ENCODE results near the gene CDON.

The CDON gene

DNA sequence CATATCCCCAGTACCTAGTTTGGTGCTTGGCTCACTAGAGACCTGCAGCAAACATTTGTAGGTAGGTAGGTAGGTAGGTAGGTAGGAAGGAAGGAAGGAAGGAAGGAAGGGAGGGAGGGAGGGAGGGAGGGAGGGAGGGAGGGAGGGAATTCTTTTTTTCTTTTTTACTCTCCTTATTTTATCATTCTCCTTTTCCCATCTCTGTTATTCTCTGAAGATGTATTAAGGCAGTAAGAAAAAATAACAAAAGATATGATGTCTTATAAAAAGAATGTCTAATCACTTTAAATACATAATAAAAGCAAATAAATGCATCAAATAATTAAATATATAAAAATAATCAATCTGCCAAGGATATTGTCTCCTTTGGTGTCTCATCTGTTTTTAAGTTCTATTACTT, 88.4 kb downstream of the CDON start:
- Mint-ChIP-seq H3K27ac (no peak overlapping the region), H3K27me3 (no peaks in the 10 kb centered on the region), H3K9me3 (no peaks in the 10 kb centered on the region), H3K4me3 (no peak overlapping the region), H3K4me1 (no peaks in the 10 kb centered on the region), H3K36me3 (no peaks in the 10 kb centered on the region)

- Mint-ChIP-seq H3K27ac (no peak overlapping the region), H3K27me3 (no peaks in the 10 kb centered on the region), H3K36me3 (no peaks in the 10 kb centered on the region)
Observed at GRCh38 chr11:125971618-125972017, 91.0 kb downstream of the CDON start.

DNA sequence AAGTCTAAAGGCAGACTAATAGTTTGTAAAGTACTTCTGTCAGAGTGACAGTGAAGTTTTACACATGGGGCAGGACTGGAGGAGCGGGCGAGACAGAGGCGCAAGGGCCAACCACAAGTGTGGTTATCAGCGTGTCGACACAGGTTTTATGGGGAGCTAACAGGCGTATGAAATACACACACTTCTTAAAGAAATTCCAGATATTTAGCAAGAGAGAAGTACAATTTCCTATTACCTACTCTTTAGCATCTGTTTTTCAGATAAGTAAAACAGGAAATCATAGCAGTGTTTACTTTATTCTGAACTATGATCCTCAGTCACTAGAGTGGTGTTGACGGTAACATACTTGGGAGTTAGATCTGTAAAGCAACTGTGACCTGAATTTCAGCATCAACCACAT, 94.3 kb downstream of the CDON start:
- Mint-ChIP-seq H3K27me3 (no peaks in the 10 kb centered on the region), H3K4me3 (no peak overlapping the region), H3K9me3 (no peaks in the 10 kb centered on the region), H3K4me1 (no peaks in the 10 kb centered on the region), H3K36me3 (peaks cover under 1% of the 10 kb centered on the region), H3K27ac (no peak overlapping the region)

More at GRCh38 chr11:125971618-125972017, 91.0 kb downstream of the CDON start:
- Mint-ChIP-seq H3K9me3 (no peaks in the 10 kb centered on the region), H3K4me1 (no peaks in the 10 kb centered on the region), H3K4me3 (no peak overlapping the region)

DNA sequence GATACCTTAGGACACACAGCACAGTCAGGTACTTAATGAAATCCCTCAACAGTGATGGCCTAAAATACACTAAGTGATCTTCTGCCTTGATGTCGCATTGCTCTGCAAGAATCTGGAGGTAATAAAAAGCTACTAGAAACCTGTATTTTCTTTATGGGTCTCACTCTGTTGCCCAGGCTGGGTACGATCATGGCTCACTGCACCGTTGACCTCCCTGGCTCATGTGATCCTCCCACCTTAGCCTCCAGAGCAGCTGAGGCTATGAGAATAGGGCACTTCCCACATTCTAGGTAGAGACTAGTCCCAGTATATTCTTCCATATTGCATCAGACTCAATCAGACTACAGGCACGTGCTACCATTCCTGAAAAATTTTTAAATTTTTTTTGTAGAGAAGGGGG, 95.2 kb downstream of the CDON start:
- Mint-ChIP-seq H3K27me3 (no peaks in the 10 kb centered on the region), H3K9me3 (peaks cover 6% of the 10 kb centered on the region), H3K4me3 (no peak overlapping the region), H3K4me1 (no peaks in the 10 kb centered on the region), H3K27ac (no peak overlapping the region), H3K36me3 (peaks cover 9% of the 10 kb centered on the region)

DNA sequence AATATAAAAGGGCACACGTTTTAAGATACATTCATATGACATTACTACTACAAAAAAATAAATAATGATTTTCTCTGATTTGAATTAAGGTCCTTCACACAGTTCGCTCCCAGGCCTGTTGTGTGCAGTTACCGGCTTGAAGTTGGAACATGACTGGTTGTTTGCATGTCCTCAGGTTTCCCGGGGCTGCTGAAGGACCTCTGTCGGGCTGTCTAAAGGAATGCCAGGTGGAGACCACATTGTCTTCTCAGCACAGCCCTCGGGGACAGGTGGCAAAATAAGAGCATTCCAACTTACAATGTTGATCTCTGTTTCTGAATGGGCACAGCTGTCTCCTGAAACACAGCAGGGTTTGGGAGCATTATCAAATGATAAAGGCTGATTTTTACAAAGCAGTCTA, 101.9 kb downstream of the CDON start:
- Mint-ChIP-seq H3K36me3 (peaks cover 14% of the 10 kb centered on the region), H3K9me3 (peaks cover 13% of the 10 kb centered on the region), H3K27ac (no peak overlapping the region), H3K4me1 (peaks cover 4% of the 10 kb centered on the region), H3K4me3 (no peak overlapping the region), H3K27me3 (no peaks in the 10 kb centered on the region)

DNA sequence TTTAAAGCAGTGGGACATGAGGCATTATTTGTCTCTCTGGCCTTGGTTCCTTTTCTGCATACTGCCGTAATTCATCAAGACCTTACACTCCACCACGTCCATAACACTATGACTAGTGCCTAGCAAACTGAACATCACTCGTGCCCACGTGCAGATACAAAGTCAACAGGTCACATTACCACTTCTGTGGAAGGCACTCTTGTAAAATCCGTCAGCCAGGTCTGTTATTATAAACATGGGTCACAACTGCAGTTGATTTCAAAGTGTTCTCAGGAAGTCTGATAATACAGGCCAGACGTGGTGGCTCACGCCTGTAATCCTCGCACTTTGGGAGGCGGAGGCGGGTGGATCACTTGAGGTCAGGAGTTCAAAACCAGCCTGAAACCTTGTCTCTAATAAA, 102.7 kb downstream of the CDON start:
- Mint-ChIP-seq H3K4me1 (peaks cover 4% of the 10 kb centered on the region), H3K4me3 (no peak overlapping the region), H3K27ac (no peak overlapping the region), H3K27me3 (no peaks in the 10 kb centered on the region), H3K9me3 (peaks cover 13% of the 10 kb centered on the region), H3K36me3 (peaks cover 14% of the 10 kb centered on the region)

DNA sequence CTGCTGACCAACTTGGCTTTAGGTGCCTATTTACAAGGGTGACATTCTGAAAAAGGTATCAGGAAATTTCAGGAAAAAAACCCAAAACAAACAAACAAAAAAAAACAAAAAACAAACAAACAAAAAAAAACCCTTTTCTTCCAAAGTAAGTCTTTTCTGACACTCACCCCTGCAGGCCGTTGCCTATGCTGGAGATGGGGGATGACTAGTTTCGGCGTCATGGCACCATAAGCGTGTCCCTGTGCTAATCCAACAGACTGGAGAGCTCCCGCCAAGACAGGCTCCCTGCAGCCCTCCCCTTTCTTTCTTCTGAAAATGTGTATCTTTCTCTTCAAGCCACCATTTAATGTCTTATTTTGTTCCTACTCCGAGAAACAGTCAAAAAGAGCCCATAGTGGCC, 103.2 kb downstream of the CDON start:
- no peak overlapping the region for H3K4me3 Mint-ChIP-seq
- H3K4me1 Mint-ChIP-seq: peaks cover 4% of the 10 kb centered on the region
- H3K27ac Mint-ChIP-seq: no peak overlapping the region
- peaks cover 13% of the 10 kb centered on the region for H3K9me3 Mint-ChIP-seq
- peaks cover 14% of the 10 kb centered on the region for H3K36me3 Mint-ChIP-seq
- H3K27me3 Mint-ChIP-seq: no peaks in the 10 kb centered on the region

GRCh38 chr11:125958872-125959400, 103.7 kb downstream of the CDON start:
- Mint-ChIP-seq H3K27ac (no peak overlapping the region), H3K27me3 (no peaks in the 10 kb centered on the region), H3K4me1 (peaks cover 4% of the 10 kb centered on the region), H3K9me3 (peaks cover 13% of the 10 kb centered on the region), H3K4me3 (no peak overlapping the region), H3K36me3 (peaks cover 14% of the 10 kb centered on the region)

GRCh38 chr11:125957618-125958332, 104.9 kb downstream of the CDON start:
- Mint-ChIP-seq H3K4me3 (no peak overlapping the region), H3K27me3 (no peaks in the 10 kb centered on the region)

DNA sequence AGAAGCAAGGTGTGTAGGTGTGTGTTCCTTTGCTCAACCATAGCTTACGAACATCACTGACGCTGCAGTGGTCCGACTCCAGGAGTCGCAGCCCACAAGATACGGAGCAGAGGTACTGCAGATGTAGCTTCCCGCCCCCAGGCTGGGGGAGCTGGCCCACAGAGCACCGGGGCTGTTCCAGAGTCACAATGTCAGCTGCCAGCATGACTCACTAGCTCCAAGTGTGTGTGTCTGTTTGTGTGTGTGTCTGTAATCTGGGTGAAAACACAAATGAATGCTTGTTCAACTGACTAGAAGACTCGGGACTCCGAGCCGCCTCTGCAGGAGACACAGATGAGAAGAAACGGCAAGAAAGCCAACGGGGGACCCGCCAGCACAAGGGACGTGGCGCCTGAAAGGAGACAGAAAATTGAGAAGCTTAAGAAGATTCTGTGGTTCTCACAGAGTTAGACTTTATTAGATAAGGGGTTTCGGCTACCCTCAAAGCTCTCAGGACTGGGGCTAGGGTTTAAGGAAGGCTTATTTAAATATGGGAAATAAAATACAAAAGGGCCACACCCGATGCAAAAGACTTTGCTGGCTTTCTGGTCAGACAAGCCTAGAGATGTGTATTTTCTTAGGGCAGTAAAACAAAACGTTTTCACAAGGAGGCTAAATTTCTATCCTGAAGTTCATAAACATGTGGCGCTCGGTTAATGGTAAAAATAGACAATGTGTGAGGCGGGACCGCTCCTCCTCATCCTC, 106.1 kb downstream of the CDON start:
- no peak overlapping the region for H3K27ac Mint-ChIP-seq
- H3K4me1 Mint-ChIP-seq: peaks cover 4% of the 10 kb centered on the region
- H3K36me3 Mint-ChIP-seq: peaks cover 1% of the 10 kb centered on the region
- H3K4me3 Mint-ChIP-seq: no peak overlapping the region
- no peaks in the 10 kb centered on the region for H3K9me3 Mint-ChIP-seq
- no peaks in the 10 kb centered on the region for H3K27me3 Mint-ChIP-seq

More at GRCh38 chr11:125957618-125958332, 104.9 kb downstream of the CDON start:
- Mint-ChIP-seq H3K36me3 (peaks cover 7% of the 10 kb centered on the region), H3K4me1 (peaks cover 4% of the 10 kb centered on the region), H3K9me3 (peaks cover 9% of the 10 kb centered on the region), H3K27ac (no peak overlapping the region)

- H3K4me1 Mint-ChIP-seq: peaks cover 4% of the 10 kb centered on the region
- no peaks in the 10 kb centered on the region for H3K9me3 Mint-ChIP-seq
- no peaks in the 10 kb centered on the region for H3K27me3 Mint-ChIP-seq
- no peak overlapping the region for H3K4me3 Mint-ChIP-seq
- no peak overlapping the region for H3K27ac Mint-ChIP-seq
- no peaks in the 10 kb centered on the region for H3K36me3 Mint-ChIP-seq
Observed at GRCh38 chr11:125955856-125956255, 106.8 kb downstream of the CDON start.

DNA sequence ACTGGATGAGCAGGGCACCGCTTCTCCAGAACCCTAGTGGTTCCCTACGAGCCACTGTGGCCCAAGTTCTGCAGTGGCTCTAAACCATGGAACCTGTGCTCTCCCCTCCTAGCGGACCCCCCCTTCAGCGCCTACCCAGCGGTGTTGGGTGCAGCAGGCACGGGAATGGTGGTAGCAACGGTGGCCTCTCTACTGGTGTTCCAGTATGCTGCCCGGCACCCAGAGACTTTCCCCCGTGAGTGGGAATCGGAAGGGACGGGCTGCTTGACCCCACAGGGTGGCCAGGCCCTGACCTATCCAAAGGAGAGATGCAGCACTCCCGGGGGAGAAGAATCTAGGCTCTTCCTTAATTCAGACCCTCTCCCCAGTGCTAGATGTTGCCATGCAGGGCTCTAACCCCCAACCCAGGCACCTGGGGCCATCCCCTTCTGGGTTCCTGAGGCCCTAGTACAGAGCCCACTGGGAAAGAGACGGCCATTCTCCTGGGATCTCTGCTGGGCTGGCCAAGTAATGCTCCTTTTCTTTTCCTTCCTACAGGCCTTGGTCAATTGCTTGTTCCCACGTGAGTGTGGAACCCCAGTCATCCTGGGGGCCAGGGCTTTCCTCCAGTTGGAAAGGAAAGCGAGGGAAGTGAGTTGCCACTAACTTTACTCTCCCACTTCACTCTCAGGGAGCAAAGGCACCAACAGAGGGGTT, 107.6 kb downstream of the CDON start:
- H3K4me1 Mint-ChIP-seq: peaks cover 4% of the 10 kb centered on the region
- H3K9me3 Mint-ChIP-seq: no peaks in the 10 kb centered on the region
- no peaks in the 10 kb centered on the region for H3K36me3 Mint-ChIP-seq
- H3K27ac Mint-ChIP-seq: no peak overlapping the region
- H3K27me3 Mint-ChIP-seq: no peaks in the 10 kb centered on the region
- H3K4me3 Mint-ChIP-seq: no peak overlapping the region

DNA sequence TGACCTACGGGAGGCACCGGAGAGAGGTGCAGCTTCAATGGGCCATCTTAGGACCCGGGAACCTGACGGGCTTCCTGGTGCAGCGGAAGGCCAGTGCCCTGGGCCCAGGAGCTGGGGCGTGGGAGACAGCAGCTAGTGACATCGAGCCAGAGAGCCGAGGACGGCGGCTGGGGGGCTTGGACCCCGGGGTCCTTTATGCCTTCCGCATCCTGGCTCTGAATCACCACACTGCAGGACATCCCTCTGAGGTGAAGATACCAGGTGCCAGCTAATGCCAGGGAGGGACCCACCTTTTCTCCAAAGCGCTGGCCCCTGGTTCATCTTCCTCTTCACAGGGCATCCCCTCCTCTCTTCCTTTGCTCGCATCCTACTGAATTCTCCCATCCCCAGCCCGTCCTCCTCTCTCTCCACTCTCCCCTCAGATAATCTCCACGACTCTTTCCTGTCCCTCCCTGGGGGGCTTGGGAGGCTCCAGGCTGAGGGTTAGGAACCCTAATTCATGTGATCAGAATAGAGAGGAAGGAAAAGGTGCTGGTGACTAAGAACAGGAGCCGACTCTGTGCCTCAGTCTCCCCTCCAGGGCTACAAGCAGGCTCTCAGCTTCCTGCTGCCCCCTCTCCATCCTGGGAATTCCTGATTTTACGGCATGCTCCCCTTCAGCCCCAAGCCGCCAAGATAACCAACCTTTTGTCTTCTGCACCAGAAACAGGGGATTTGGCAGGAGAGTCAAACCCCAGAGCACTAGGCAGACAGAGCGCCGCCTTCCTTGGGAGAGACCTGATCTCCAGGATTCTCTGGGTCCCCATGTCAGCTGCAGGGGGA, 108.3 kb downstream of the CDON start:
- Mint-ChIP-seq H3K27ac (no peak overlapping the region), H3K4me3 (no peak overlapping the region), H3K4me1 (peaks cover 4% of the 10 kb centered on the region), H3K27me3 (no peaks in the 10 kb centered on the region), H3K9me3 (no peaks in the 10 kb centered on the region), H3K36me3 (no peaks in the 10 kb centered on the region)

GRCh38 chr11:125953401-125953935, 109.2 kb downstream of the CDON start:
- Mint-ChIP-seq H3K36me3 (no peaks in the 10 kb centered on the region), H3K4me3 (no peak overlapping the region), H3K27me3 (no peaks in the 10 kb centered on the region), H3K9me3 (no peaks in the 10 kb centered on the region), H3K4me1 (peaks cover 4% of the 10 kb centered on the region), H3K27ac (no peak overlapping the region)

DNA sequence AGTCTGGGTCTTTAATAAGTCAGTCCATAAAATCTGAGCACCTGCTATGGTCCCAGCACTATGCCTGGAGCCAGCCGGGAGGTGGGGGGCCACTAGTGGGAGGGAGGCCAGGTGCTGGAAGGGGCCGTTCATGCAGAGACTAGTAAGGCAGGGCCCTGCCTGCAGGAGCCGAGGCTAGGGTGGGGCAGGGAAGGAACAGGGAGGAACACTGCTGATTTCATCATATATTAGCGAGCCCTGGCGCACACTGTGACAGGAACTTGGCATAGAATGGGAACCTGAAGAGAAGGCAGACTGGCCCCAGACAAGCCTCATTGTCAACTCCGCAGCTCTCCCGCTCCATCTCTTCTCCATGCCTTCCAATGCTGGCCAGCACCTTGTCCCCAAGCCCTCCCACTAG, 109.7 kb downstream of the CDON start:
- Mint-ChIP-seq H3K9me3 (no peaks in the 10 kb centered on the region), H3K36me3 (no peaks in the 10 kb centered on the region), H3K4me1 (peaks cover 4% of the 10 kb centered on the region), H3K27me3 (no peaks in the 10 kb centered on the region), H3K27ac (no peak overlapping the region), H3K4me3 (no peak overlapping the region)

Measured in activated naive CD4-positive, alpha-beta T cell treated with anti-CD3 and anti-CD28 coated beads, Interleukin-2, amount 50 U/mL, for 24 hours (primary cell).